HG03095 (cell line): Measurements from ENCODE around the gene NUDT14.

ENCODE experiments used
- ATAC-seq: cut with Tn5 transposase; IDR thresholded peaks from one replicate; pipeline ENCODE4 v1.9.1; 2021; ENCODE audit warnings: moderate library complexity; ENCODE audit not compliant: unreplicated experiment

Gene NUDT14

GRCh38 chr14:105180592-105181548 is at the start of gene NUDT14:
Gene NUDT14 (minus strand): TSS chr14:105181312. CDS start chr14:105181209, 103 bp downstream.
- no peak for ATAC-seq

- ATAC-seq, result no peak
Measured at GRCh38 chr14:105229099-105229655, 48.1 kb upstream of the NUDT14 start.

- ATAC-seq, result no peak
Measured at GRCh38 chr14:105228562-105228961, 47.5 kb upstream of the NUDT14 start.

GRCh38 chr14:105227346-105227745 is 46.2 kb upstream of the NUDT14 start:
- no peak for ATAC-seq

- ATAC-seq, result no peak
Measured at GRCh38 chr14:105226198-105226597, 45.1 kb upstream of the NUDT14 start.

GRCh38 chr14:105224845-105225570 is 43.9 kb upstream of the NUDT14 start:
- ATAC-seq, result no peak

GRCh38 chr14:105223770-105224544 is 42.8 kb upstream of the NUDT14 start:
- no peak for ATAC-seq

- ATAC-seq, result no peak
Measured at GRCh38 chr14:105223260-105223659, 42.1 kb upstream of the NUDT14 start.

GRCh38 chr14:105221598-105222178 is 40.6 kb upstream of the NUDT14 start:
- ATAC-seq, result no peak

- ATAC-seq, result no peak
Measured at GRCh38 chr14:105220699-105221597, 39.8 kb upstream of the NUDT14 start.

GRCh38 chr14:105219753-105220152 is 38.6 kb upstream of the NUDT14 start:
- ATAC-seq, result no peak

GRCh38 chr14:105219043-105219612 is 38.0 kb upstream of the NUDT14 start:
- ATAC-seq, result no peak

GRCh38 chr14:105218611-105219010 is 37.5 kb upstream of the NUDT14 start:
- ATAC-seq, result no peak

- ATAC-seq, result no peak
Measured at GRCh38 chr14:105217774-105218173, 36.7 kb upstream of the NUDT14 start.

GRCh38 chr14:105216490-105217247 is 35.6 kb upstream of the NUDT14 start:
- ATAC-seq, result no peak

GRCh38 chr14:105215602-105216001 is 34.5 kb upstream of the NUDT14 start:
- no peak for ATAC-seq

GRCh38 chr14:105214324-105214915 is 33.3 kb upstream of the NUDT14 start:
- no peak for ATAC-seq

- ATAC-seq, result no peak
Measured at GRCh38 chr14:105213361-105213760, 32.2 kb upstream of the NUDT14 start.
